GM19455 (cell line): ENCODE data around the gene FAM83D.
A peak's percentile ranks its signal among the peaks of the same experiment; 100 is the strongest.

Experiments
- ATAC-seq: cut with Tn5 transposase; IDR thresholded peaks from one replicate; pipeline ENCODE4 v1.9.1; 2021; ENCODE audit not compliant: unreplicated experiment

The FAM83D gene

DNA sequence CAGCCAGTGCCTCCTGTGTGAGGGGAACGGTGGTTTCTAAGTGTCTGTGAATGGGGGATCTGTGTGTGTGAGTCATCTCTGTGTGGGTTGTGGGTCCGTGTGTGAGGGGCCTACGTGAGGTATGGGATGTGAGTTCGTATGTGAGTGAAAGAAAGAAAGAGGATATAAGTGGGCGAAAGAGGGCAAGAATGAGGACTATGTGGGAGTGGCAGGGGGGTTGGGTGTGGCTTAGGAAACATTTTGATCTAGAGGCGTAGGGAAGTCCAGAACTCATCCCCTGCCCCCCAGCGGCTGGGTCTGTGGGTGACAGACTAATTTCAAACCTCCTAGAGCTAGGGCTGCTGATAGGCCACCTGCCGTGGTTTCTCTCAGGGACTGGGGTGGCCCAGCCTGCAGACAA is 71.4 kb downstream of the FAM83D start:
- ATAC-seq, result peak; percentile 93

GRCh38 chr20:38999217-38999616 is 73.0 kb downstream of the FAM83D start:
- no peak for ATAC-seq

DNA sequence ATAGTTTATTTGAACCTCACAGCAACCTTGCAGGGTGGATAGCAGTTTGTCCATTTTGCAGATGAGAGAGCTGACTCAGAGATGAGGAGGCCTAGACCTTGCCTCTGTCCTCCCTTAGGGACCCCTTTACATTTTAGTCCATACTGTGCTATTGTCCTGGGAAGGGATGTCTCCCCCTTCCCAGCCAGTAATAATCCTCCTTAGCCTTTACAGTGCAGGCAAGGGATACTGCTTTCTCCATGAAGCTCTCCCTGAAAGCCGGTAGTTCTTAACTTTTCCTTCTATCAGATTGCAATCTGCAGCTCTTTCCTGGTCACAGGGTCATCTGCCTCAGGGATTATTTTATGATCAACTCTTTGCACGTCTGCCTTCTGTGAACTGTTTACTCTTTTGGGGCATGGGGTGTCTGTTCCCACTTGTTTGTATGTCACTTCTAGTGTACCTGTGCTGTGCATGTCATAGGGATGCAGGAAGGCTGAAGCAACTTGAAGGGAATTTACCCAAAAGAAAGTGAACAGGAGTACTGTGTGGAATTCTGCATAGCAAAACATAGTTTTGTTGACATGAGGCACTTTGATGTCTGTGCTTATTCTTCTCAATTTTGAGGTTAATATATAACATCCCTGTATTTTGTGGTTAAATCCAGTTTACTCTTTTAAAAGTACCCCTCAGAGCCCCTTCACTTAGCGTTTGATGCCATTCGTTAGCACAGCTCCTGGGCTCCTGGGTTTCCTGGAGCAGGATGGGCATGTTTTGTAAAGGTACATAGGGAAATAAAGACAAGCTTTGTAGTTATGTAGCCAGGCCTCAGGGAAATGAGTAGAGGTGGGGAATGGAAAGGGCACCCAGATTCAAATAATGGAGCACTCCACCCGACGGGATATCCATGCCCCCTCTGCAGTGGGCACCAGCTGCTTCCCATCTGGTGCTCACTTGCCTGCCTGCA is 74.0 kb downstream of the FAM83D start:
- ATAC-seq, result no peak
